Mucosa of gallbladder (tissue), 1 donor: ENCODE data around the gene CBR3. TPM values are rescaled to one million over a fixed set of nuclear protein-coding genes. Genes with fewer than 3 reads are reported as not detected.
"Not testable (repeated sequence)": the region's sequence is repeated elsewhere in the genome, so short reads cannot be mapped to it uniquely, and the experiment has no call there.

Experiments
- DNase-seq: peaks from one replicate; pipeline ENCODE4 v3.0.0-alpha.2; 2020; ENCODE audit warnings: low spot score
- total RNA-seq: library from RNA; stranded (reverse); gene quantifications from one replicate; pipeline ENCODE4 v1.2.1, GENCODE V29; 2021
- donor health status: DM: no; HTN: no; CAD: no.

Gene CBR3
- 4.8 TPM for total RNA-seq

DNA sequence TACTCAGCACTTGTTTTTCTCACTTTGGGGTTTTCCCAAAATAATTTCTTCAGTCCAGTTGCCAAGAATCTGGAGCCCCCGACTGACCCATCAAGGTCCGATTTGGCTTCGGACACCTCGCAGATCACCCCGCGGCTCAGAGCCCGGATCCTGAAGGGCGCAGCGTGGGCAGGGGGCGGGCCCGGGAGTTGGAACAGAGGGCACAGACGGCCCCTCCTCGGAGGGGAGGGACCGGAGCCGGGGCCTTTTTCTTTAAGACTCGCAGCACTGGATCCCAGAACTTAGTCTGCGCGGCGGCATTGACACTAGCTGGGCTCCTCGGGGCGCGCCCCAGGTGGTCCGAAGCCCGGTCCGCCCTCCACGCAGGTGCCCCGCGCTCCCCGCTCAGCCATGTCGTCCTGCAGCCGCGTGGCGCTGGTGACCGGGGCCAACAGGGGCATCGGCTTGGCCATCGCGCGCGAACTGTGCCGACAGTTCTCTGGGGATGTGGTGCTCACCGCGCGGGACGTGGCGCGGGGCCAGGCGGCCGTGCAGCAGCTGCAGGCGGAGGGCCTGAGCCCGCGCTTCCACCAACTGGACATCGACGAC, at the start of gene CBR3:
Gene CBR3, plus strand, starts transcription at position 277 of the 588 bp plus-strand sequence. Its CDS starts 114 bp downstream, at position 391.
- peak; percentile 45 for DNase-seq

- no peak for DNase-seq
Observed at GRCh38 chr21:36087362-36088138, 47.3 kb upstream of the CBR3 start.

- DNase-seq = no peak
Observed at GRCh38 chr21:36089946-36090345, 44.9 kb upstream of the CBR3 start.

GRCh38 chr21:36092681-36093080, 42.2 kb upstream of the CBR3 start:
- DNase-seq = no peak

GRCh38 chr21:36093512-36093911, 41.4 kb upstream of the CBR3 start:
- no peak for DNase-seq

DNA sequence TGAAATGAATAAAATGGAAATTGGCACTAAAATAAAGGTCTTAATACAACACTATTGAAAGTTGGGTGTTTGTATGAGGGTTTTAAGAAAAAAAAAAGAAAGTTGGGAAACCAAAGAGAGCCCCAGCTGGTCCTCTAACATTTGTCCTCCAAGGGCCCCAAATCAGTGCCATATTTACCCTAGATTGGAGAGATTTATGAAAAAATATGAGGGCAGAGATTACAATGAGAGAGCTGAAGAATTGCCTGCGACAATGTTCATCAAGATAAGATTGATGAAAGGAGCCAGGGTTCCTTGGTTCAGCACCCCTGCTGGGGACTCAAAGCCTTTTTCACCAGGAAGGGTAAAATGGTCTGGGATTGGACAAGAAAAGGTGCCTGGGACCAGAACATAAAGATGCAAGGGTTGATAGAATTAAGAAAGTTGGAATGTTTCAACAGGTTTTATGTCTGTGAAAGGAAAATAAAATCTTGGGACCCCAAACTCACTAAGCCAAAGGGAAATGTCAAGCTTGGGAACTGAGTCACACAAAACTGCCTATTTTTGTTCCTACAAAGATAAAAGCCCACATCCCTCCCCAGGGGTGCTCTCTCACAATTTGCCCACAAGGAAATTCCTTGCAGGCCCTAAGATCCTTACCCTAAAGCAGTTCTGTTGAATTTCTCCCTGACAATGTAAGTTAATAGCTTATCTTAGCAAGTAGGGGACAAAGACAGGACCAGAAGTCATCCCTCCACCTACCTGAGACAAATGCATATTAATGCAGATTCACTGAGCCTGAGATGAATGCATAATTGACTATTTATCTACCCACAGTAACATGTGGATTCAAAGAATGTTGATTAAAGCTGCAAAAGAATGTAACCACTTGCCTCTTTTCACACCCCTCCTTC, 38.2 kb upstream of the CBR3 start:
- no peak for DNase-seq

DNA sequence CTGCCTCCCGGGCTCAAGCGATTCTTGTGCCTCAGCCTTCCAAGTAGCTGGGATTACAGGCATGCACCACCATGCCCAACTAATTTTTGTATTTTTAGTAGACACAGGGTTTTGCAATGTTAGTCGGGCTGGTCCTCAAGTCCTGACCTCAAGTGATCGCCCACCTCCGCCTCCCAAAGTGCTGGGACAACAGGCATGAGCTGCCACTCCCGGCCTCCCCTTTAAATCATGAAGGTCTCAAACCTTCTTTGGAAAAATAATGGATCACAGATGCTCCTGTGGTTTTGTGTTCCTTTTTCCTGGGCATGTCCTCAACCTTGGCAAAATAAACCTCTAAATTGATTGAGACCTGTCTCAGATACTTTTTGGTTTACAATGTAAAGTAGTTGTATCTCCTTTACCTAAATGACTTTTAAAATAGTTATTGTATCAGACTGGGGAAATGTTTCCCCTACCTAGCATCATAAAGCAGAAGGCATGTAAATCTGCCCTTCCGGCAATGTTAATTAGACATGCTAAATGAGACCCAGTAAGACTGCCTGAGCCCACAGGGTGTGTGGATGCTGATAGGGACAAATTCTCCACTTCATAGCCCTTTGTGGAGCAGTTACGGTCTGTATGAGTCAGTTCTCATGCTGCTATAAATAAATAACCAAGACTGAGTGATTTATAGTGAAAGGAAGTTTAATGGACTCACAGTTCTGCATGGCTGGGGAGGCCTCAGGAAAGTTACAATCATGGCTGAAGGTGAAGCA, 37.3 kb upstream of the CBR3 start:
- no peak for DNase-seq

GRCh38 chr21:36098182-36098532, 36.7 kb upstream of the CBR3 start:
- no peak for DNase-seq

DNA sequence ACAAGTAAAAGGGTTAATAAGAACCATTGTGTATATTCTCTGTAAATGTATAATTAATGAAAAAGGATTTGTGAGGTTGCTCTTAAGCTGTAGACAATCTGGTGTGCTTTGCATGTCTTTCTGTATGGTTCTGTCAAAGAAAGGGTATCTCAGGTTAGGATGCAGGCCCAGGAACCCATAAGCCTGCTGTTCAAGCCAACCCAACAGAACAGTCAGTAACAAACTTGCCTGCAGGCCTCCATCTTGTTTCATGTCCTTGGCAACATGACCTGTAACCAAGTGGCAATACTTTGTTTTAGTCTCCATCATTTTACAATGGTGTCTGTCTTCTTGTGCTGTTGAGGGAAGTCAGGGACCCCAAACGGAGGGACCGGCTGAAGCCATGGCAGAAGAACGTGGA, 35.9 kb upstream of the CBR3 start:
- no peak for DNase-seq

DNA sequence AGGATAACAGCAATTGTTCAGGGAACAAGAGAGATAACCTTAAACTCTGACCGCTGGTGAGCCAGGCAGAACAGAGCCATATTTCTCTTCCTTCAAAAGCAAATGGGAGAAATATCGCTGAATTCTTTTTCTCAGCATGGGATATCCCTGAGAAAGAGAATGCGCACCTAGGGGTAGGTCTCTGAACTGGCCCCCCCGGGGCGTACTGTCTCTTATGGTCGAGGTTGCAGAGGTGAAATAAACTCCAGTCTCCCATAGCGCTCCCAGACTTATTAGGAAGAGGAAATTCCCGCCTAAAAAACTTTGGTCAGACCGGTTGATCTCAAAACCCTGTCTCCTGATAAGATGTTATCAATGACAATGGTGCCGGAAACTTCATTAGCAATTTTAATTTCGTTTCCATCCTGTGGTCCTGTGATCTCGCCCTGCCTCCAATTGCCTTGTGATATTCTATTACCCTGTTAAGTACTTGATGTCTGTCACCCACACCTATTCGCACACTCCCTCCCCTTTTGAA, 35.1 kb upstream of the CBR3 start:
- not testable (repeated sequence) for DNase-seq

DNA sequence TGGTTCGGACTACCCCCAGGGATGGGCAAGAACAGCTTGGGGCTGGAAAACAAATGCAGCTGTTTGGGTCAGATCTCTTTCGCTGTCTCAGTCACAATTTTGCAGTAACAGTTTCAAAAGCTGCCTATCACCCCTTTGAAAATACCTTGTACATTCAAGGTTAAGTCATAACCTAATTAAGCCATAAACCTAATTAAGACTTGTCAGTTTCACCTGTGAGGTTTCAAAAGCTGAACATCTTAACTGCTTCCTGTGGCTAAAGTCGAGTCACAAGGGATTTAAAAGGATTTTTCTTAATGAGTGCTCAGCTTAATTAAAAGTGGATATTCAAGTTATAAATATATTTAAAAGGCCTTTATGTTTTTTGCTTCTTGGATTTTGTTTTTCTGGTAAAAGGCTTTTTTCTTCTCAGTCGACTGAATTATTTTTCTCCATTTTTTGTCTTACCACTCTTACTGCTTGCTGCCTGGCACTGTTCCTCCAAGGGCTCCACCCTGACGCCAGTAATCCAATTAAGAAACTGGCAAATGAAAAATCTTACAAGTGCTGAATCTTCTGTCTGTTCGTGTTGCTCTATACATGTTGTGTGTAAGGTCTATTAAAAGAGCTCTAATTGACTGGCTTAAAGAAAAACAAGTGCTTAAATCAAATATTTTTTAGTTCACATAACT, 33.8 kb upstream of the CBR3 start:
- no peak for DNase-seq

DNA sequence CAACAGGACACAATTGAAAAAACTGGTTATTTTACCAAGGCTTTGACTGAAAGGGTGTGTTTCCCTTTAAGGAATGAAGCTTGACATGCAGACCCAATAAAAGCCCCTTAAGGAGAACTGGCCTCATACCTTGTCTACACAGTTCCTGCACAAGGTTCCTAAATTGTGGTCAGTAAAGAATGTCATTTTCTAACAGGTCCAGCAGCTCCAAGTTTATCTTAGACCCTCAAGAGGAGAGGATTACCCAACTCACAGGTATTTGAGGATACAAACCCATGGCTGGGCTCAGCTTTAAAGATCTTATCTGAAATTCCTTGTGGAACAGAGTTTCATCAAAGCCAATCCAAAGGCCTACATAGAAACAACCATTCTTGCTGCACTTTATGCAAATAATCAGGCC, 31.4 kb upstream of the CBR3 start:
- no peak for DNase-seq

DNA sequence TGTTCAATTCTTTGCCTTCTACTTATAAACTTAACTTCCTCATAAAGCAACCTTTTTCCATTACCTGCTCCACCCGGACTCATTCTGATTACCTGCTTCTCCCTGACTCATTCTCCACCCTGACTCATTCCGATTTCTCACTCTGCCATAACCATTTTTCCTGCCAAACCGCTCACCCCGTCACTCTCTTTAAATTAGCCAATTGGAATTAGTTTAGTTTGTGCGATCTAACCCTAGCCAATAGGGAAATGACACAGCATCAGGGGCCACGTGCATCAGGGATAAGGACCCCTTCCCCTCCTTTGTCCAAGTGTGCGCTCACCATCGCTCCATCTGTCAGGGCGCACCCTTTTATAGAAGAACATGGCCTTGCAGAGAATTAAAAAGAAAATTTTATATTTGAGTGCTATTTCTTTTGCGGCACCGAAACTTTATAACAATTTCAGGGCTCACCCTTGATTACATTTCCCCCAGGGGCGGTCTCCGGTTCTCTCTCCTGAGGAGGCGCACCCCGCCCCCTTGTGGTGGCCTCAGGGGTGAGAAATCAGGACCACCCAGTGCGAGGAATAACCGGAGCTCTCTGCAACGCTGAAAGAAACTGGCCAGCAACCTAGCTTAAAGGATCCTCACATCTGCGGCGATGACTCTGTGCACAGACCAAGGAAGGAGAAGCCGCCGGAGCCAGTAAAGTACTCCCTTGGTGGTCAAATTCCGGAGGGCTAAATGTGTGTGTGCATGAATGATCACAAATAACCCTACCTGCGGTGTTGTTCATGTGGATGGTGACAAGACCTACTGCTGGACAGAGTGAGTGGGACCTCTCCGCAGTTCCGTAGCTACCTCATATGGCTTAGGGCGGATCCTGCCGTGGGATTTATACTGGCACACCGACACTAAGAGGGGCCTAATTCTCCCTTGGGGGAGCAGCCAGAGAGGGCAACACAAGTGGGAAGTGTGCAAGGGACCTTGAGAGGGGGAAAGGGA, 30.3 kb upstream of the CBR3 start:
- DNase-seq = peak; percentile 50

- DNase-seq = no peak
Observed at GRCh38 chr21:36105327-36105842, 29.5 kb upstream of the CBR3 start.

GRCh38 chr21:36109868-36110267, 25.0 kb upstream of the CBR3 start:
- DNase-seq = no peak

DNA sequence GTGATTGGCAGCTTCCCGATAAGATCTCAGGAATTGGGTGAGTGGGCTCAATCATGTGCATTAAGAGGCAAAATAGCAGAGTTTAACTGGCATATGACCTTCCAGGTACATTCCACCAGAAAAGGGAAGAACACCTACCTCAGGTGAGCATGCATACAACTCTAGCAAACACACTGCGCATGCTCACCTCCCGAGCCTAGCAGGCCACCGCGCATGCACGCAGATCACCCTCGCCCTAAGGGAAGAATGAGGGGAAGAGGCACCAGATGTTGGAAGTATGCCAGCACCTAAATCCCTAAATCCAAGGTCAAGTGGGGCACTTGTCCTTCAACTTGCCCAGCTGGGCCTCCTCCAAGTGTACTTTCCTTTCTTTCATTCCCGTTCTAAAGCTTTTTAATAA, 23.6 kb upstream of the CBR3 start:
- no peak for DNase-seq

DNA sequence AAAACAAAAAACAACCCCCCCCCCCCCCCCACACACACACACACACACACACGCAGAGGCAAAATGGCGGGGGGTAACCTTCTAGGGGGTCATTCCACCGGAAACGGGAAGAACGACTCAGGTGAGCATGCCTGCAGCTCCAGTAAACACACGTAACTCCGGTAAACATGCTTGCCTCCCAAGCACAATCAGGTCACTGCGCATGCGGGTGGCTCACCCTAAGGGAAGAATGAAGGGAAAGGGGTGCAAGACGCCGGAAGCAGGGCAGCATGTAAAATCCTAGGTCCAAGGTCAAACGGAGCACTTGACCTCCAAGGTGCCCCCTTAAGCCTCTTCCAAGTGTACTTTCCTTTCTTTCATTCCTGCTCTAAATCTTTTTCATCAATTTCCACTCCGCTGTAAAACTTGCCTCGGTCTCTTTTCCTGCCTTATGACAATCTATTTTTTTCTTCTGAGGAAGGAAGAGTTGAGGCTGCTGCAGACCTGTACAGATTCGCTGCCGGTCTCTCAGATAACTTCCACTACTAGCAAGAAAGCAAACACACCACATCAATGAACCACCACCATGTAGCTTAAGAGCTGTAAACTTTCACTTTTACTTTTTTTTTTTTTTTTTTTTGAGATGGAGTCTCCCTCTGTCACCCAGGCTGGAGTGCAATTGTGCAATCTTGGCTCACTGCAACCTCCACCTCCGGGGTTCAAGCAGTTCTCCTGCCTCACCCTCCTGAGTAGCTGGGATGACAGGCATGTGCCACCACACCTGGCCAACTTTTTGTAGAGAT, 21.0 kb upstream of the CBR3 start:
- peak; percentile 63 for DNase-seq

GRCh38 chr21:36115138-36115730, 19.6 kb upstream of the CBR3 start:
- DNase-seq = no peak
